GM18873 (cell line): Measurements from ENCODE around the gene PIH1D1.

ENCODE experiments used
- ATAC-seq: cut with Tn5 transposase; IDR thresholded peaks from one replicate; pipeline ENCODE4 v1.9.1; 2021; ENCODE audit warnings: mild to moderate bottlenecking, moderate library complexity, moderate number of reproducible peaks; ENCODE audit not compliant: unreplicated experiment, low FRiP score

Gene PIH1D1

DNA sequence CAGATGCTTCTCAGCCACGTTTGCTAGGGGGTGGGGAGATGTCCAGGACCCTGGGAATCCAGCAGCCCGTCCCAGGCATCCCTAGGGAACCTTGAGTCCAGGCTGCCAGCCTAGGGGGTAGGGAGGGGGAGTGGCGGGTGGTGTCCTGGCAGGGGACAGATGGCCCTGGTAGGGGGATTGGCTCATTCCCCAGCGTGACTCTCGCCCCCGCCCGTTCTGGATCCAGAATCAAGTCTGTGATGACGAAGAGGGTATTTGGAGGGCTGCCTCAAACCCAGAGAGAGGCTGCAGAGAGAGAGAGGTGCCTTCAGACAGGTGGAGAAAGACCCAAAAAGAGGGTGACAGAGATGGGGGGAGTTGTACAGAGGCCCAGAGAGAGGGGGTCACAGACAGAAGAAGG, 14.4 kb downstream of the PIH1D1 start:
- no peak for ATAC-seq

DNA sequence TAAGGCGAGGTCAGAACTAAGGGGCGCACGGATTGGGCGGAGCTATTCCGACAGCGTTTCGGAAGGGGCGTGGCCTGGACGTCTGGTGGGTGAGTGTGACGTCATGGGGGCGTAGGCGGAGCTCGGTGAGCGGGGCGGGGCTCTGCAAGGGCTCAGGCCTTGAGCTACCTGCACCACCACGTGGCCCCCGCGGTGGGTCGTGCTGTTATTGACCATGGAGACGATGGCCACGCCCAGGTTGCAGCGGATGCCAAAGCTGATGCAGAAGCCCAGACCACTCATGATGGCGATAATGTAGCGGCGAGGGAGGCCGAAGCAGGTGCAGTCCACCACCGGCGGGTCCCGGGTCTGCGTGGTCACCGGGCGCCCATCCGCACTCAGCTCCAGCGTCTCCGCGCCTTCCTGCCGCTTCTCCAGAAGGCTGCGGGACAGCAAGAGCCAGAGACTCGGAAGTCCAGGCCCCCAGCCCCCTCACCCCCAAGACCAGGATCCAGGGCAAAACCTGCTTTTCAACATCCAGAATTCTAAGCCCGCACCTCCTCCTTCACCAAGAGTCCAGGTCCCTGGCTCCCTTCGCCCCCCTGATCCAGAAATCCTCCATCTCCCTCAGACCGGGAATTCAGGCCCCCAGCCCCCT, 15.1 kb downstream of the PIH1D1 start:
- ATAC-seq = no peak

DNA sequence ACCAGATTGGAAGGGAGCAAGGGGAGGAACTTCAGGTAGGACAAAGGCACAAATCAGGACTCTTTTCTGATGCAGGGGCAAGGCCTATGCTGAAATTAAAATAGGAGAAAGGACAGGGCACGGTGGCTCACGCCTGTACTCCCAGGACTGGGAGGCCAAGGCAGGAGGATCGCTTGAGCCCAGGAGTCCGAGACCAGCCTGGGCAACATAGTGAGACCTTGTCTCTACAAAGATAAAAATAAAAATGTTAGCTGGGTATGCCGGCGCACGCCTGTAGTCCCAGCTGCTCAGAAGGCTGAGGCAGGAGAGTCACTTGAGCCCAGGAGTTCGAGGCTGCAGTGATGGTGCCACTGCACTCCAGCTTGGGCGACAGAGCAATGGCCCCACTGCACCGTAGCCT, 15.9 kb downstream of the PIH1D1 start:
- no peak for ATAC-seq

DNA sequence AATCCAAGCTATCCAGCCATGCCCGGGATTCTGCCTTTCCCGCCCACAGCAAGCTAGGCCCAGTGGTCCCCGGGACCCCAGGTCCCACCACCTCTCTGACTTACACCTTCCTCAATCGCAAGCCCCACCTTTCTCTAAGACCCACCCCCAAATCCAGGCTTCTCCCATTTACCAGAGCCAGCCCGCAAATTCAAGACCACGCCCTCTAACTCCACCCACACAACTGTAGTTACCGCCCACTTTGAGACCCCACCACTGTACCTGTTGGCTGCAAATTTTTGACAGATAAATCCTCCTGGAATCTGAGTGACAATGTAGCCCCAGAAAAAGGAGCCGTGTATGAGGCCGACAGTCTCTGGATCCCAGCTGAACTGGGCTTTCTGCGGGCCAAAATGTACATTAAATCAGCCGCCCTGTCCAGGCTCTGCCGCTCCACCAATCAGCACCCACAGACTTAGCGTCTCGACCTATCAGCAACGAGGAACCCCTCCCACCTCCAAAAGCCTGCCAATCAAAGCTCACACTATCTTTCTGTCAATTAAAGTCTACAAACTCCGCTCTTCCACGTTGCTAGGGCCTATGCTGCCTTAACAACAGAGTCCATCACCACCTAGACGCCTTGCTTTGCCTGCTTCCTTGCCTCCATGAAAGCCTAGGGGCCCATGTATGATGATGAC, 16.6 kb downstream of the PIH1D1 start:
- ATAC-seq = no peak

DNA sequence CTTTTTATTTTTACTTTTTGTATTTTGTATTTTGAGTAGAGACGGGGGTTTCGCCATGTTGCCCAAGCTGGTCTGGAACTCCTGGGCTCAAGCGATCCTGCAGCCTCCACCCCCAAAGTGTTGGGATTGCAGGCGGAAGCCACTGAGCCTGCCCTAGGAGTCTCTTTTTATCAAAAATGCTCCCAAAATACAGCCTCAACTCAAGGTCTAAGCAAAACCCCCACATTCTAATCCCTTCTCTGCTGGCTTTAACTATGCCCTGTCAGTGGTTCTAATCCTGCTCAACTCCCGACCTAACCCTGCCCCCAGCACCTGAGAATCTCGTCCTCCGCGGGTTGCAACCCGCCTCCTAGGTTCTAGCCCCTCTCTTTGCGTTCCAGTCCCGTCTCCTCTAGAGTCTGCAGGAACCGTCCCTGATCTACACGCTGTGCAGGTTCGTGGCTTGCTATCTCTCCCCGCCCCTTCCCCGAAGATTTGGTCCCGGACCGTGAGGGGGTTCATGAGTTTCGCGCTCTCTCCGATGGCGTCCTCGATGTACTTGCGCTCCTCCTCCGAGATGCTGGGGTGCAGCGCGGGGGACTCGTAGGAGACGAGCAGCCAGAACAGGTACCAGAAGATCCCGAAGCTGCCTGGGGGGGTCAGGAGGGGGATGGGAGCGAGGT, 18.2 kb downstream of the PIH1D1 start:
- no peak for ATAC-seq

DNA sequence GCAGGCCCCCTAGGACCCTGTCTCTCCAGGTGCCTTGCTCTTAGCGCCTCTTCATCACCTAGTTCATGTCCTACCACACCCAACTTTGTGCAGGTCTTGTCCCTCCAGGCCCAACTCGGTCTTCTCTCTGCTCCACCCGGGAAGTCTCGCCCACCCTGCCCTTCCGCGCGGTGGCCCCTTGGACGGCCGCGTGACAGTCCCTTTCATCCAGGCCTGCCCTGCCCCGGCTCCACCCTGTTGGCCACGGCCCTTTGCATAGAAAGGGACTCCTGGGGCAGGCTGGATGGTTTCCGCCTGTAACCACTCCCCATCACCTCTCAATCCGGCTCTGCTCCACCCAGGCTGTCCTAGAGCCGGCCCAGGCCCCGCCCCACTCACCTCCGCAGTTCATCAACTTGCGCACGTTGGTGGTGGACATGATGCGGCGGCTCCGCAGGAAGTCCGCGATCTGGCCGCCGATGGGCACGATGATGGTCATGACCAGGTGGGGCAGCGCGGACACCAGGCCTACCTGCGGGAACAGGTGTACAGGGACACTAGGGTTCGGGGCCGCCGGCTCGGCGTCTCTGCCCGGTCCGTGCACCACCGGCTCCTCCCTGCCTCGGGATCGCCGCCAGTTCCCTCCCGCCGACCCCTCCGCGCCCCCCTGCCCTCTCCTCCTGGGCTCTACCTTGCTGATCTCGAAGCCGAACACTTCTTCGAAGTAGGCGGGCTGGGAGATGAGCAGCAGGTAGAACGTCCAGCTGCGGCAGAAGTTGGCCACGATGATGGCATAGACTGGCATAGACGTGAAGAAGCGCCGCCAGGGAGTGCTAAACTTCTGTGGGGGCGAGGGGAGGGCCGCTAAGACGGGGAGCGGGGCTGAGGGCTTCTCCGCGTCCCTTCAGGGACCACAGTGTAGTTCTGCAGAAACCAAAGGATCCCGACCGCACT, 19.2 kb downstream of the PIH1D1 start:
- ATAC-seq = no peak

DNA sequence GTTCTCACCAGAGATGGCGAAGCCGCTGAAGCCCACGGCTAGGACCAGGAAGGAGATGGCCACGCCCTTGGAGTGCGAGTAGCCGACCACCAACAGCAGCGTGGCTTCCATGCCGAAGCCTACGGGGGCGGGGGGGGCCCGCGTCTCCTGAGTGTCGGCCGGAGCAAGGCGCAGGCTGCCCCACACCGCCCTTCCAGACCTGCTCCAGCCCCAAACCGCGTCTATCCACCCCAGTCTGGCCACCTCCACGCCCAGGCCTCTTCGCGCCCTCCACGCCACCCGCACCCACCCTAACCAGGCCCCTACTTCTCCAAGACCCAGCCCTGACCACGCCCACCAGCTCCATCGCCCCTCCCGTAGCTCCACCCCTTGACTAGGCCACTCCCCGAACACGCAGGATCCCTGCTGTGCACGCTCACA, 20.3 kb downstream of the PIH1D1 start:
- no peak for ATAC-seq

DNA sequence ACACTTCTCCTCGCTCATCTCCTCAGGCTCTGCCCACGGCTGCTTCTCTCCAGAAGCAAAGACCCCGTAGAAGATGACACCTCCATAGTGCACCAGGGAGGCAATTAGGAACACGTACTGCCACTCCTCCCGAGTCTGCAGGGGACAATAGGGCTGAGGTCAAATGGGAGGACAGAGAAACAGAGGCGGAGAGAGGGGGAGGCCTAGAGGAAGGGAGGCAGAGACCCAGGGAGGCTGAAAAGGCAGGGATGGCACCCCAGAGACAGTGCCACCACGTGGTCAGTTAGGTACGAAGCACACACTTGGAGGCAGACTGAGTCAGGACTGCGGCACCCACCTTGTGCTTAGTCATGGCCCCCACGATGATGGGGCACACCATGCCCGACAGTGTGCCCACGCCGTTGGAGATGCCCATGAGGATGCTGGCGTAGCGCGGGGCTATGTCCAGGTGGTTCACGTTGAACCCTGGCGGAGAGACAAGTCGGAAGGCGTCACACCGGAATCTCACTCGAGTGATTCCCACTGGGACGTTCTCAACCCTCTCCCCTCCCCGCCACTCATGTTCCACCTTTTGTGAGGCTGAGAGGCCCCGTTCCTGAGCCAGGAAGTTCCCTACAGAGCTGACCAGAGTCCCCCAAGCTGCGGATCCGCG, 20.8 kb downstream of the PIH1D1 start:
- no peak for ATAC-seq

DNA sequence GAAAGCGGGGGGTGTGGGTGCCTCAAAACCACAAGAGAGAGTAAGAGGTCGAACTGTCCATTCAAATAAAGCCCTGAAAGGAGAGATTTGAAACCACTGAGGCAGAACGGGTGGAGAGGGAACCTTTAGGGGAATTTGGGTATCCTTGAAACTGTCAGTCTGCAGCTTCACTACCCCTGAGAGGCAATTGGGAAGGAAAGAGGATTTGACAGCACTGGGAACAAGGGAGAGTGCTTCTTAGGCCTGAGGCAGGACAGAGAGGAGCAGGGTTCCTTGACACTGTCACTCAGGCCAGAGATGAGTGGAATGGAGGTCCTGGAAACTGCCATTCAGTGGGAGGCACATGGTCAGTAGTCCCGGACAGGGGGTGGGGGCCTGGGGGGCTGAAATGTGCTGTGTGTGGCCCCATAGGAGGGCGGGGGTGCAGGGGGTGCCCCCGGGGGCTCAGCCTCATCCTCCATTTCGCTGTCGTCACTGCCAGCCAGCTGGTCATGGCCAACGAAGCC, 21.4 kb downstream of the PIH1D1 start:
- no peak for ATAC-seq

DNA sequence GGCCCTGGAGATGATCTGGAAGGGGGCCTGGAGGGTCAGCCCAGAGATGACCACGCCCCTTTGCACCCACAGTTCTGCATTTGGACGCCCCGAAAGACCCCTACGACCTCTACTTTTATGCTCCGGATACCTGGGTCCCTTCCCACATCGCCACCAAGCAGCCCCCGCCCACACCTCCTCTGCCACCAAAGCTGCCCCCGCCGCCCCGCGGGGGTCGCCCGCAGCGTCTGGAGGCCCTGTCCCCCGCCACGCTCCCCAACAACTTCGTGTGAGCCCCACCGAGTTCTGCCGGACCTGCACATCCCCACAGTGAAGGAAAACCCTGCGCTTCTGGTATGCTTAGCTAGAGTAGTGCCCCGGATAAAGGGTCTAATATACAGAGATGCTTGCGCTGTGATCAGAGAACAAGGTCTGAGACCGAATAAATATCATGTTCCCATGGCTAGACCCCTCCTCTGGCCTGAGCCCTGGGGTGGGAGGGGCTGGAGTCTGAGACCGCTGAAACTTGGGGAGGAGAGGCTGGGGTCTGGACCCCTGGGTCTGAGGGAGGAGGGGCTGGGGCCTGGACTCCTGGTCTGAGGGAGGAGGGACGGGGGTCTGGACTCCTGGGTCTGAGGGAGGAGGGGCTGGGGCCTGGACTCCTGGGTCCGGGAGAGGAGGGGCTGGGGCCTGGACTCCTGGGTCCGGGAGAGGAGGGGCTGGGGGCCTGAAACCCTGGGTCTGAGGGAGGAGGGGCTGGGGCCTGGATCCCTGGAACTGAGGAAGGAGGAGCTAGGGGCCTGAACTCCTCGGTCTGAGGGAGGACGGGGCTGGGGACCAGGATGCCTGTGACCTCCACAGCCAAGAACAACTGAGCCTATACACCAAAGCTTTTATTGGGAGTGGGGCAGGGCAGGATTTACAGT, 22.8 kb downstream of the PIH1D1 start:
- no peak for ATAC-seq

DNA sequence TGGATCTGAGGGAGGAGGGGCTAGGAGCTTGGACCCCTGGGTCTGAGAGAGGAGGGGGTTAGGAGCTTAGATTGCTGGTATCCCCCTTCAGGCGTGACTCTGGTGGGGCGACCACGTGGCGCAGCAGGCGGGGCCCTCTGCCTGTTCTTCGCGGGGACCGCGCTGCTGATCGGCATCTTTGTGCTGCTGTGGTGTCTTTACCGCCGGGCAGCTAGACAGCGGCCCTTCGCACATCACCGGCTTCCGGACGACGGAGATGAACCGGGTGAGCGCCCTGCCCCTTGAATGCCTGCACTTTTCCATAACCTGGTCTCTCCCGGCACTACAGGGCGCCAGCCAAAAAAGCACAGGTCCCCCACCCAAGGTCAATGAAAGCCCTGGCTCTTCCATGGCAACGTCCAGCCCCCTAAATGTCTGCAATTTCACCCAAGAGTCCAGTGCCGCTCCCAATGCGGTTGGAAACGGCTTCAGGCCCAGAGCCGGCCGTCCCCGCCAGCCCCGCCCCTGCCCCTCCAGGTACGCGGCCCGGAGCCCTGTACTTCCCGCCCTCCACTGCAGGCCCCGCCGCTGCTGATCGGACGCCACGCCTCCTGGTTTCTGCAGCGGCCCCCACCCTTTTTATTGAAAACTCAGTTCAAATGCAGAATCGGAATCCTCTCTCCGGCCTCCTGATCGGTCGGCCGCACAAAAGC, 23.6 kb downstream of the PIH1D1 start:
- ATAC-seq = no peak

DNA sequence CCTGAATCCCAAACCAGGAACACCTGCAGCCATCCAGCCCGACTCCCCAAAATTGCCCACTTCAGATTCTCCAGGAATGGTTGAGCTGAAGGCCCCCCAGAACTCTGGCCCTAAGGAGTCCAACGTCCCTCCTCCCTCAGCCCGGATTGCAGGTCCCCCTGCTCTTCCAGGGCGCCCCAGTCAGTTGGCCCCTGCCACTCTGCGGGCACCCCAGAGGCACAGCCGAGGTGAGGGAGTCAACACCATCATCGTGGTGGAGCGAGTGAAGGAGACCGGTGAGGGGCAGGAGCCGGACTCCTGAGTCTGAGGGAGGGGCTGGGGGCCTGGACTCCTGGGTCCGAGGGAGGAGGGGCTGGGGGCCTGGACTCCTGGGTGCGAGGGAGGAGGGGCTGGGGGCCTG, 24.3 kb downstream of the PIH1D1 start:
- ATAC-seq = no peak

DNA sequence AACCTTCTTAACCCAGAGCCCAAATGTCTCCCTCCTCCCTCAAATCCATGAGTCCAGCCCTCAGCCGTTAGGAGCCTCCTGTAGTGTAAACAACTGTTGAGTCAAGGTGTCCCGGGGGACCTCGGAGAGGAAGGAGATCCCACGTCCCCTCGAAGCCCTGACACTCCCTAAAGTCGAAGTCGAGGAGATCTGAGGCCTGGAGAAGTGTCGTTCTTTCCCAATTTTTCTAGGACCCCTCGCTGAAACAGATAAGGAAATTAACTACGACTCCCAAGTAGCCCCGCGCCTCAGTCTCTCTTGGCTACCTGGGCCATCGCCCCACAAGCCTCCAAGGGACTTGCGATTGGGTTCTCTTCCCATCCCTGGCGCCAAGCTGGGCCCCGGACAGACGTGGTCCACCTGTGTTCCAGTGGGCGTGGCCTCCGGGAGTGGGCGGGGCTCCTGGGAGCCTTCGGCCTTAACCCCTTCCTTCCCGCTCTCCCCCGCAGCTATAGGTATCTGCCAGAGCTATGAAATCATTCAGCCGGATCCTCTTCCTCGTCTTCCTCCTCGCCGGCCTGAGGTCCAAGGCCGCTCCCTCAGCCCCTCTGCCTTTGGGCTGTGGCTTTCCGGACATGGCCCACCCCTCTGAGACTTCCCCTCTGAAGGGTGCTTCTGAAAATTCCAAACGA, 25.6 kb downstream of the PIH1D1 start:
- no peak for ATAC-seq

DNA sequence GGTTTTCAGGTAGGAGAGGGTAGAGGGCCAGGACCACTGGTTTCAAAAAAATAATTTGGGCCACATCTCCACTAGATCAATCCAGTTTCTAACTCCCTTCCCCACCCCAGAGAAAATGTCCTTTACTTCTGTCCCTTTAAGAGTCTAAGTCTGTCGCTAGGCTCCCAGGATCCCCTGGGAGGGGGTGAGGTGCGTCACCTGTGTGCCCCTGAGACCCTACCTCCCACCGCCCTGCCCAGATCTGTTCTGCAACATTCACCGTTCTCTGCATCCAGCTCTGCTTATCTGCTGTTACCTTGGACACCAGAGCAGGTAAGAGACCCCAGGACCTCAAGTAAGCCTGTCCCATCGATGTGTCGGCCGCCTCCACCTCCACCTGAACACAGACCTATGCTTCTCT, 26.4 kb downstream of the PIH1D1 start, which contains the start of gene GFY:
Gene GFY, plus strand, starts transcription at position 211 of the 400 bp plus-strand sequence. CDS start 1,043 bp downstream, outside the sequence.
- ATAC-seq = no peak

DNA sequence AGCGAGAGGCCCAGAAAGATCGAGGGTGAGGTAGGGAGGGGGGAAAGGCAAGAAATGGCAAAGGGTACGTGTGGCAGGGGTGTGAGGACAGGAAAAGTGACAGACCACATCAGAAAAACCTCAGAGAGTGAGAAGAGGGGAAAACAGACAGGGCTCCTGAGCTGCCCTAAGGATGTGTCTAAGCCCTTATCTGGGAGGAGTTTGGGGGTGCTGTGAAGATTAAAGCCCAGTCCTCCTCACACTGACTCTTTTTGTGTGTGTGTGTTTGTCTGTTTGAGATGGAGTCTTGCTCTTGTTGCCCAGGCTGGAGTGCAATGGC, 27.7 kb downstream of the PIH1D1 start:
- ATAC-seq = no peak

DNA sequence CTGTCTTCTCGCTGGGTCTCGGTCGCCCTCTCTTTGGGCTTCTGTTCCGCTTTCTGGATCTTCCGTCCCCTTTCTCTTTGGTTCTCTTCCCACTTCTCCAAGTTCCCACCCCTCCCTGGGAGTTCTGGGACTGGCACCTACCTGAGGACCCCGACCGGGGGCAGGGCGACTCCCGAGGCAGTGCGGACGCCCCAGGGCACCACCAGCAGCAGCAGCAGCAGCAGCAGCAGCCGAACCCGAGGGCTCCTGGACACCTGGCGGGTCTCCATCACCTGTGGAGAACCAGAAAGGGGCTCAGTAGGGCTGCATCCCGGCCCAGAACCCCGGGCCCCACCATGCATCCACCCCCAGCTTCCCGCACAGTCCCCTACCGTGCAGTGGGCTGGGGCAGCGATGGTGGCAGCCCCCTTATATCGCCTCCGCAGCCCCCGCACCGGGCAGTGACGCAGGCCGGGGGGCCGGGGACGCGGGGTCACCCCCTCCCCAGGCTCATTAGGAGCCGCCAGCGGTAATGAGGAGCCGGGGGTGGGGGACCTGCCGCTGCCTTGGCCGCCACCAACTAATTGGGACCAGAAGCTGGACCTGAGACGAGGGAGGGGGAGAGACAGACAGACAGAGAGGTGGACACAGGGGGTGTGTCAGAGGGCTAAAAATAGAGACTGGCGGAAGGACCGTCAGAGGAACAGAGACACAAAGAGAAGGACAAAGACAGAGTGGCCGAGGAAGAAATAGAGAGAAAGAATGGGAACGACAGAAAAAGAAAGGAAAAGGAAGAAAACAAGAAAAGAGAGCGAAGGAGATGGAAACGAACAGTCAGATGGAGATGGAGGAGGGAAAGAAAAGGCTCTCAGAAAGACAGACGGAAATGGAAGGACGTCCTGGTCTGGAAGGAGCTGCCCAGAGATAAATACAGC, 28.3 kb downstream of the PIH1D1 start, which contains the start of gene PTH2:
Gene PTH2, minus strand, starts transcription at position 371 of the 914 bp plus-strand sequence. Its CDS starts 102 bp downstream, at position 269.
- no peak for ATAC-seq
